ENCODE results near the gene ZNF12. TPM values are rescaled to one million over a fixed set of nuclear protein-coding genes. Genes with fewer than 3 reads are reported as not detected.
"Not testable (repeated sequence)": the region's sequence is repeated elsewhere in the genome, so short reads cannot be mapped to it uniquely, and the experiment has no call there.

Gene ZNF12
- 18.4 and 25.5 TPM in 2 replicates for total RNA-seq

- TF ChIP-seq CTCF (IDR thresholded peaks at IDR 0.05; ENCODE audit: insufficient read depth, low read depth, low read length): no peak
These were observed at the start of gene ZNF12 for GRCh38 chr7:6706666-6707407. TSS of gene ZNF12 (minus strand) at chr7:6706947. CDS start at chr7:6705173, 1,774 bp downstream.

GRCh38 chr7:6753964-6754363 lies 47.2 kb upstream of the ZNF12 start, which contains the start of gene RSPH10B2:
TSS of gene RSPH10B2 (plus strand) at chr7:6754103. CDS start at chr7:6757678, 3,575 bp downstream.
- not testable (repeated sequence) for DNase-seq (ENCODE audit: low read depth); H3K4me3 ChIP-seq (ENCODE audit: low read depth, low read length)

More at GRCh38 chr7:6706666-6707407, at the start of gene ZNF12:
- DNase-seq (ENCODE audit: low read depth): peak; percentile 95
- peak within 1 kb of the TSS; percentile 96 for H3K4me3 ChIP-seq (ENCODE audit: low read depth, low read length)

DNA sequence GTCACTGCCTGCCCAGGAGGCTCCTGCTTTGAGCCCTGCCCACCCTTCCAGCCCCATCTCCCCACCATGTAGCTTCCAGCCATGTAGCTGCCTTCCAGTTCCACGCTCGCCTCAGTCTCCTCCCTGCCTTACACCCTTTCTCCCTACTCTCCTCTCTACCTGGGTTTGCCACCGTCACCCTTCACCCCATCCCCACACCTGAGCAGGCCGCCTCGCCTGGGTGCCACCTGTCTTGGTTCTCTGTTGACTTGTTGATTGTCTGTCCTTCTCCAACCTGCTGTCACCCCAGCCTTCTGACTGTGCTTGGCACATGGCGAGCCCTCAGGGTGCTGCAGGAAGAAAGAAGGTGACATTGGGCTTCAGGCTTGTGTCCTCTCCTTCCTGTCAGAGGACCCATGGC lies 43.4 kb upstream of the ZNF12 start:
- not testable (repeated sequence) for H3K4me3 ChIP-seq (ENCODE audit: low read depth, low read length); DNase-seq (ENCODE audit: low read depth)

DNA sequence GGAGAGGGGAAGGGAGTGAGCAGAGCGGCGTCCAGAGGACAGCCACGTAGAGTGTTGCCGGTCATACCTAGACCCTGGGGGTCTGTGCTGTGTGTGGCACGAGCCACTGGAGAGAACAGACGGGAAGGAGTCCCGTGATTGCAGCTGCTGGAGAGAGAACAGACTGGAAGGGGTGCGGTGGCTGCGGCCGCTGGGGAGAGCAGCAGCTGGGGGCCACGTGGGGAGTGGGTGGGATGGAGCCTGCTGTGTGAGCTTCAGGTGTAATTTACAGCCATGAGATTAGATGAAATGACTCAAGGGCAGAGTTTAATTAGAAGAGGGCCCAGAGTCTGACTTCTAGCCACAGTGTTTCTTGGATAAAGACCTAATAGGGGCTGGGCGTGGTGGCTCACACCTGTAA lies 42.6 kb upstream of the ZNF12 start:
- not testable (repeated sequence) for H3K4me3 ChIP-seq (ENCODE audit: low read depth, low read length); DNase-seq (ENCODE audit: low read depth)

DNA sequence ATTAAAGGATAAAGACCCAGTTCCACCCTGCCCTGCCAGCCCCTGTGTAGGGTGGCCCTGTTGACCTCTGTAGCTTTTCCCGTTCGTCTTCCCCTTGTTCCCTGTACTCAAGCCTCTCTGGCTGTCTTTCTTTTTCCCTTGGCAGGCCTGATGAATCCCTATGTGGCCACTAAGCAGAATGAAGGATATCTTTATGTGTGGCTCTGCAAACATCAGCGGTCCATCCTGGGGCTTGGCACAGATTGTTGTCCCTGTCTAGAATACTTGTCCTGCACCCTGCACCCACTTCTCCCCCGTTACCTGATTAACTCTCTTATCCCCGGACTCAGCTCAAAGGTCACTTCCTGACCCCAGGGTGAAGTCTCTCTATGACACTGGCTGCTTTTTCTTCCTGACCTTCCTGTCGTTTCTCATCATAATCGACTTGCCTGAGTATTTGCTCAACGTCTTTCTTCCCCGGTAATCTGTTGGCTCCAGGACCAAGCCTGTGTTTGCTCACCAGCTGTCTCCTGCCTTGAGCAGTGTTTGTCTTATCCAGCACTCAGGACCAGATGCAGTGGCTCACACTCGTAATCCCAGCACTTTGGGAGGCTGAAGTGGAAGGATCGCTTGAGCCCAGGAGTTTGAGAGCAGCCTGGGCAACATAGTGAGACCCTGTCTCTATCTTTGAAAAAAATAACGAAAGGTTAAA lies 37.8 kb upstream of the ZNF12 start:
- not testable (repeated sequence) for DNase-seq (ENCODE audit: low read depth)

DNA sequence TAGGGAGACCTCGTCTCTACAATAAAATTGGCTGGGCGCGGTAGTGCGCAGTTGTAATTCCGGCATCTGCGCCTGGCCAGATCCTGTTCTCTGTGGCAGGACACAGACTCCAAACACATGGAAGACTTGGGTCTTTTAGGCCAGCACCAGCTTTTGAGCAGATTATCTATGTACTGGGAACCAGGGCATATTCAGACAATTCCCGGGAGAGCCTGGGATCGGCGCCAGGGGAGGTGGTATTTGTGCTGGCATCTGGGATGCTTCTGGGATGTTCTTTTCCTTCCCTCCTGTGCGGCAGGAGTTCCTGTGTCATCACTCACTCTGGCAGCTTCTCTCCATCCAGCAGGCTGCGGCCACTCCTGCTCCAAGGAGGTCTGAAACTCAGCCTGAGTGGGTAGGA lies 31.7 kb upstream of the ZNF12 start:
- not testable (repeated sequence) for DNase-seq (ENCODE audit: low read depth); H3K4me3 ChIP-seq (ENCODE audit: low read depth, low read length)

More for the DNA sequence above, 37.8 kb upstream of the ZNF12 start:
- H3K4me3 ChIP-seq (ENCODE audit: low read depth, low read length): not testable (repeated sequence)

GRCh38 chr7:6730343-6730633 lies 23.5 kb upstream of the ZNF12 start:
- peak overlapping the region; percentile 84 for H3K4me3 ChIP-seq (ENCODE audit: low read depth, low read length)
- no peak for DNase-seq (ENCODE audit: low read depth)
- TF ChIP-seq CTCF (IDR thresholded peaks at IDR 0.05; ENCODE audit: insufficient read depth, low read depth, low read length): no peak

- TF ChIP-seq CTCF (IDR thresholded peaks at IDR 0.05; ENCODE audit: insufficient read depth, low read depth, low read length): no peak
- peak; percentile 94 for DNase-seq (ENCODE audit: low read depth)
- H3K4me3 ChIP-seq (ENCODE audit: low read depth, low read length): peak overlapping the region; percentile 84
These were observed 23.0 kb upstream of the ZNF12 start for GRCh38 chr7:6729492-6730342.

GRCh38 chr7:6728893-6729491 lies 22.2 kb upstream of the ZNF12 start:
- H3K4me3 ChIP-seq (ENCODE audit: low read depth, low read length): peak overlapping the region; percentile 84
- DNase-seq (ENCODE audit: low read depth): not testable (repeated sequence)

Measured in fibroblast of villous mesenchyme (primary cell).